ENCODE measurements around the gene KCNQ2.

Gene KCNQ2

GRCh38 chr20:63413963-63414684 is 58.3 kb downstream of the KCNQ2 start:
- DNase-seq: no peak

- DNase-seq: no peak
Measured at GRCh38 chr20:63413323-63413722, 59.1 kb downstream of the KCNQ2 start.

- DNase-seq: no peak
Measured at GRCh38 chr20:63412889-63413288, 59.6 kb downstream of the KCNQ2 start.

GRCh38 chr20:63411898-63412631 is 60.4 kb downstream of the KCNQ2 start:
- no peak for DNase-seq

- no peak for DNase-seq
Measured at GRCh38 chr20:63411151-63411897, 61.1 kb downstream of the KCNQ2 start.

GRCh38 chr20:63409834-63410435 is 62.5 kb downstream of the KCNQ2 start:
- DNase-seq: no peak

- DNase-seq: no peak
Measured at GRCh38 chr20:63409066-63409833, 63.2 kb downstream of the KCNQ2 start.

GRCh38 chr20:63408684-63409046 is 63.8 kb downstream of the KCNQ2 start:
- no peak for DNase-seq

- no peak for DNase-seq
Measured at GRCh38 chr20:63407928-63408683, 64.3 kb downstream of the KCNQ2 start.

GRCh38 chr20:63406617-63407245 is 65.7 kb downstream of the KCNQ2 start:
- DNase-seq: no peak

- DNase-seq: no peak
Measured at GRCh38 chr20:63406011-63406410, 66.4 kb downstream of the KCNQ2 start.

- DNase-seq: no peak
Measured at GRCh38 chr20:63405102-63405730, 67.2 kb downstream of the KCNQ2 start.

GRCh38 chr20:63404129-63405085 is 68.0 kb downstream of the KCNQ2 start:
- no peak for DNase-seq

GRCh38 chr20:63403403-63404105 is 68.9 kb downstream of the KCNQ2 start:
- DNase-seq: no peak

GRCh38 chr20:63402860-63403220 is 69.6 kb downstream of the KCNQ2 start:
- no peak for DNase-seq

GRCh38 chr20:63402181-63402859 is 70.1 kb downstream of the KCNQ2 start:
- DNase-seq: no peak

GRCh38 chr20:63401384-63402110 is 70.9 kb downstream of the KCNQ2 start:
- DNase-seq: no peak
